Activated CD4-positive, CD25-positive, alpha-beta regulatory T cell treated with anti-CD3 and anti-CD28 coated beads, Interleukin-2, amount 50 U/mL, for 72 hours (primary cell): Measurements from ENCODE around the gene MOGAT2.

Experiments used
- DNase-seq: peaks from one replicate; pipeline ENCODE4 v3.0.0; 2021

Gene MOGAT2

DNA sequence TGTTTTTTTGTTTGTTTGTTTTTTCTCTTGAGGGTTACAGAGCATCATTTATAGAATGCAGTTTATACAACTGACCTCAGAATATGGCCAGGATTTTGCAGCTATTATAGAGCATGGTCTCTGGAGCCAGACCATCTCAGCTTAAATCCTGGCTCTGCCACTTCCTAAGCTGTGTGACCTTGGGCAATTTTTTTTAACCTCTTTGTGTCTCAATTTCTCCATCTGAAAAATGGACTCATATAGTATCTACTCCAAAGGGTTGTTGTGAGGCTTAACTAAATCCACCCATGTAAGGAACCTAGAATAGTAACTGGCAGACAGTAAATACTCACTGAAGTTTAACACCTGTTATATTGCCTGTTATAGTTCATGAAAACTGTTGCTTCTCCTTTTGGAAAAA lies 42.6 kb downstream of the MOGAT2 start:
- DNase-seq = no peak

DNA sequence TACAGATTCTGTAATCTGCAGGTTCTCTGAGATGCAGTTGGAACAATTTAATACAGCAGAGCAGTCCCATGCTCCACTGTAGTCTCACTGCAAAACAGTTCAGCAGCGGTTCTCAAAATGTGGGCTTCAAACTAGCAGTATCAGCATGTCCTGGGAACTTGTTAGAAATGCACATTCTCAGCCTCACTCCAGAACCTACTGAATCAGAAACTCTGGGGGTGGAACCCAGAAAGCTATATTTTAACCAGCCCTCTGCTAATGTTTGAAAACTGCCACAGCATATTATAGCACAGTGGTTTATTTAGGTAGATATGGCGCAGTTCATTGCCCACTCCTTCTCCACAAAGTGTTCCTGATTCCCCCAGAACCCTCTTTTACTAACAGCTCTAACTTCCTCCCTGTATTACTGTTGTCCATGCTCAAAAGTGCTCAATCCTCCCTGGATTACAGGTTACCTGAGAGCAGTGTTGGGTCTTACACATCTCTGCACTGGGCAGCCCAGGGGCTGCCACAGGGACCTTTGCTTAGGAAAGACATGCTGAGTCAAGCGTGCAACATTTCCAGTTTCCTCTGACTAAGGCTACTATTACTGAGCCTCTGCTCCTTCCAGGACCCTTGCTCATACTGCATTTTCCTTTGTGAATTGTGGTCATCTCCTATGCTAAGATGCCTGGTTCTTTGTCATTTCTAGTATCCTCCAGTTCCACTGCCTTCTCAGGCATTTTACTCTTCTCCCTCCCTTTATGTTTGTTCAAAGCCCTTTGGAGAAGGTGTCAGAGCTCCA lies 43.3 kb downstream of the MOGAT2 start:
- no peak for DNase-seq

DNA sequence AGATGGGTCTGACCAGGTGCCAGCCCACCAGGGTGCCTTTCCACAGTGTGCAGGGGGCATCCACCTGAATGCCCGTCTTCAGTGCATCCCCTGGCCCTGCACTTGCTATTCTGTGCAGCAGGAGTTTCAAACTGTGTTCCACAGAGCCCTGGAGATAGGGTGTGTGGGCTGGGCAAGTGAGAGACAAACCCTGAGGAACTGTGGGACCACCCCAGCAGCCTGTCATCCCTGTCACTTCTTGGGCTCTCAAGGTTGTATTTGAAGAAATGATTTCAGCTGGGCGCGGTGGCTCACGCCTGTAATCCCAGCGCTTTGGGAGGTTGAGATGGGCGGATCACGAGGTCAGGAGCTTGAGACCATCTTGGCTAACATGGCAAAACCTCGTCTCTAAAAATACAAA lies 44.5 kb downstream of the MOGAT2 start:
- peak; percentile 14 for DNase-seq

DNA sequence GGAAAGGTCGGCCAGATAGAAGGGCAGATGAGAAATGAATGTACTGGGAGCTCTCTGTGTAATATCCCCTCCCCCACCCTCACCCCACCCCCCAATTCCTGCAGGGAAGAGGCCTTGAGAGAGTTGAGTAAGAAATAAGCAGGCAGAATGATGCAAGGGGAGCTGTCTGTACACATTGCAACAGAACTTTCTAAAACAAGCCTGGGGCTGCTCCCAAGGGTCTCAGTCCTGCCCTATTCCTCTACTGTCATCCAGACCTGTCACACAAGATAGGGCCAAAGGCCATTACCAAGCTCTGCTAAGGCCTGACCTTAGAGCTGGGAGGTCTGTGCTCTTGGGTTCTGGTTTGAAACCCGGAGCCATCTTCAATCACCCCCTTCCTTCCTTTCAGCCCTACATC lies 45.2 kb downstream of the MOGAT2 start:
- no peak for DNase-seq

DNA sequence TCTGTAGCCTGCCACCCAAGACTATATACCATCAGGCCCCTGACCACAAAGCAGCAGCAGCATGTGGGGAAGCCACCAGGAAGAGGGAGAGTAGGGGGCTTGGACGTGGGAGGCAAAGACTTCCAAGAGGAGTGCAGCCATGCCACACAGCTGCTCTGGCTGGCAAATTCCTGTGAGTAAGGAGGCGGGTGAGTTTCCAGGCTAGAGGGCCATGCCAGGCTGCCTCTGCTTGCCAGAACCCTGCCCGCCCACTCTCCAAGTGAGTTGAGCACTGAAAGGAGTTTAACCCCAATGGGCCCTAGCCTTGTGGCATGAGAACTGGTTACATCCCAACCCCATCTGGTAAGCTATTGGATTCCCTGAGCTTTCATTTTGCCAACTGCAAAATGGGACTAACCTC lies 46.2 kb downstream of the MOGAT2 start:
- DNase-seq = no peak

DNA sequence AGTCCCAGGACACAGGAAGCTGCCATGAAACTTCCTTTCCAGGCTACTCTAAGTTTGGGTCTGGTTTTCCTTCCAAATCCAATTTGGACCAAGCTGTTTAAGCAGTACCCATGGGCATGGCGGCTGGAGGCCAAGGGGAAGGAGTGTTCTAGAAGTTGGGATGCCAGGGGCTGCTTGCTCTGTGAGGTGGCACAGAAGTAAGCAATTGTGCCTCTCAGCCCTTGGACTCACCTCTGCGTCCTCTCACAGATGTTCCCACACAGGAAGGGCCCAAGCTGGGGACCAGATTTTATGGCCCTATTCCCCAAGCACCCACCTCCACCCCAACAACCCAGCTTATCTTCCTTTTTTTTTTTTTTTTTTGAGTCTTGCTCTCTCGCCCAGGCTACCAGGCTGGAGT lies 47.5 kb downstream of the MOGAT2 start:
- DNase-seq = no peak

DNA sequence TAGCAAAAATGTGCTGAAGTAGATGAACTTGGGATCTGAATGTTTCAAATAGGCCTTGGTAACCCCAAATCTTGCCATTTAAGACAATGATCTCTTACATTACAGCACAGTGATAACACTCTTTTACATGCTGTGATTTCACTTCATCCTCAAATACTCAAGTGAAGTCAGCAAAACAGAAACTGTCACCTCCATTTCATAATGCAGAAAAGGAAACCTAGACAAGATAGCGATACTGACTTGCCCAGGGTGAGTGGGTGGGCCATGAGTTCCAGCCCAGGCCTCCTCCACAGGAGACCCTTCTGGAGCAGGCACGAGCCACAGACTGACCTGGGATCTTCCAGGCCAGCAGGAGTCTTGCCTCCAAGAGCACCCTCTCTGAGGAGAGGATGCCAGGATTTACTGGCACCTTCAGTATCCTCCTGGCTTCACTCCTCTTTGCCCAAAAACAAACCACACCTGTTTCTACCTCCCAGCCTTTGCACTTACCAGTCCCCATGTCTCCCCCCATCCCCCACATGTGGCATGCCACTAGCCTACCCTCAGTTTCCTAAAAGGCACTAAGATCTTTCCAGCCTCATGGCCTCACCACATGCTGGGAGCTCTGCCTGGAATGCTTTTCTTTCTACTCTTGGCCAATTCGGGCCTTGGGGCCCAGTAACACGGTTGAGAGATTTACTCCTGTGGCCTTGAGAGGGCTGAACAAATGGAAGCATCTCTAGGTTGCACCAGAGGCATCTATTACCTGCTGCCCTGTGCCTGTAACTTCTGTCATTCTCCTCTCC lies 49.0 kb downstream of the MOGAT2 start:
- DNase-seq = no peak

DNA sequence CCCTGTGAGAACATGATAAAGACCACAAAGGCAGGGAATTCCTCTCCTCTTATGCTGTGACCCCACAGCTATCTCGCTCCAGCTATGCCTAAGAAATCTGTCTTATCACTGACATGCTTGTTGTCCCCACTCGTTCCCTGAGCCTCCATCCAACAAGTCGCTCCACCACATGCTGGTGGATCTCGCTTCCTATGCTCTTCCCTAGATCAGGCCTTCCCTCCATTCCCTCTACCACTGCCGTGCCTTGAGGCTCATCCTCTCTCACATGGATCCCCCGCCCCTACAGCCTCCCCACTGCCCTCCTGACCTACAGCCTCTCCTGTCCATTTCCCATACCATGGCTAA lies 49.6 kb downstream of the MOGAT2 start:
- DNase-seq = no peak

DNA sequence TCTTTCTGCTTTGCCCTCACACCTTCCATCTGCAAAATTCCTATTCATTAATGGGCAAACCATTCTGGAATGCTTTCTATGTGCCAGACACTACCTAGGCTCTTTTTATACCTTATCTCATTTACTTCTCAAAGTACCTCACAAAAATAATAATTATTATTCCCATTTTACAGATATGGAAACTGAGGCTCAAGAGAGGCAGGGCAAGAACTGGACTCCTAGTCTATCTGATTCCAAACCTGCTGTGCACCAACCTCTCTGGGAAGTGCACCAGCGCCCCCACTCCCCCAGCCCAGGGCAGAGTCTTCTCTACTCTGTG lies 50.1 kb downstream of the MOGAT2 start:
- DNase-seq = no peak

DNA sequence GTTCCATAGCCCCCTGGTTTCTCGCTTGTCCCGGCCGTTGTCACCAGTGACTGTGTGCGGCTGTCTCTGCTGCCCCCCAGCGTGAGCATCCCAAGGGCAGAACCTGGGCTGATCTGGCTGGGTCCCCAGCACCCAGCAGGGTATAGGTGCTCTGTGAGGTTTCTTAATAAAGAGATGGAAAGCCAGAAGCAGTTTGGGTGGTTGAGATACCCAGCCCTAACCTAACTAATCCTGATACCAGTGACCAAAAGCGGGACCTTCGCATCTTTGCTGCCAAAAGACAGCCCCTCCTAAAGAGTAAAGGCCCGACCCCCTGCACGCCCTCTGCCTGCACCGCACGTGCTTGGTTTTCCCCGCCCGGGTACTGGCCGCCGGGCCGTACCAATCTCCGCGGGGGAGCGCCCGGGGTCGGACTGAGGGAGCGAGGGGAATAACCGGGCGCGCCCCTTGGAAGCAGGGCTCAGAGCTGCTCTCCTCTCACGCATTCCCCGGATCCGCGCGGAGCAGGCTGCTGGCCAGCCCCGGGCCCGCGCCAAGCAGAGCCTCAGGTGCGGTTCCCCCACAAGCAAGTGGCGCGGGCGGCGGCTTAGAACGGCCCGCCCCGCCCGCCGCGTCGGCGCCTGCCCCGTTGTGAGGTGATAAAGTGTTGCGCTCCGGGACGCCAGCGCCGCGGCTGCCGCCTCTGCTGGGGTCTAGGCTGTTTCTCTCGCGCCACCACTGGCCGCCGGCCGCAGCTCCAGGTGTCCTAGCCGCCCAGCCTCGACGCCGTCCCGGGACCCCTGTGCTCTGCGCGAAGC lies 50.7 kb downstream of the MOGAT2 start, which contains the start of gene DGAT2:
Gene DGAT2 (plus strand): TSS at position 667 of the 797 bp plus-strand sequence. CDS start 214 bp downstream, outside the sequence.
- DNase-seq = peak; percentile 76

DNA sequence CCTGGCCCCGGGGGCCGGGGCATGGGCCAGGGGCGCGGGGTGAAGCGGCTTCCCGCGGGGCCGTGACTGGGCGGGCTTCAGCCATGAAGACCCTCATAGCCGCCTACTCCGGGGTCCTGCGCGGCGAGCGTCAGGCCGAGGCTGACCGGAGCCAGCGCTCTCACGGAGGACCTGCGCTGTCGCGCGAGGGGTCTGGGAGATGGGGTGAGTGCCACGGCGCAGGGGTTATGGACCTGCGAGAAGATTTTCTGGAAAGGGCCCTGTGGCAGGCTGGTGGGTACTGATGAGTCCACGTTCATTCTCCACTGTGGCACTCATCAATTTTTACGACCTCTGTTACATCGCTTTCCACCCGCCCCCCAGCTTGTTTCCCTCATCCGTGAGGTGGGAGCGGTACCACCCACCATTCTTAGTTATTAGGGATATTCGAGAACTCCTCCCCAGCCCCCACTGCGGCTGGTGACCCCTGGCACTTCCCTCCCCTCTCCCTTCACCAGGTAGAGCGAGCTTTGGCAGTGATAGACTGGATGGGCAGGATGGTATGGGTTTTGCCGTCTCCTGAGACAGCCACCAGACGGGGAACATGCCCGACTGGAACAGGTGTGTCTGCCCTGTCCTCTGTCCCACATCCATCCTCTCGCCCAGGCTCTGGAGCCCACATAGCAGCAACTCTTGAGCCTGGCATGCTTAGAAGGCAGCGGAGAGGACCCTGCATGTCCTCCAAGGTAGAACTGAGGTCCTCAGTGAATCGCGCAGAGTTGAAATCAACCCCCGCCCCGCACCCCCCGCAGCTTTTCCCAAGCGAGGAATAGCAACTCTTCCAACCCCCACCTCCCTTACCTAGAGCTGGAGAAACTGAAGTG lies 51.5 kb downstream of the MOGAT2 start:
- DNase-seq = no peak

DNA sequence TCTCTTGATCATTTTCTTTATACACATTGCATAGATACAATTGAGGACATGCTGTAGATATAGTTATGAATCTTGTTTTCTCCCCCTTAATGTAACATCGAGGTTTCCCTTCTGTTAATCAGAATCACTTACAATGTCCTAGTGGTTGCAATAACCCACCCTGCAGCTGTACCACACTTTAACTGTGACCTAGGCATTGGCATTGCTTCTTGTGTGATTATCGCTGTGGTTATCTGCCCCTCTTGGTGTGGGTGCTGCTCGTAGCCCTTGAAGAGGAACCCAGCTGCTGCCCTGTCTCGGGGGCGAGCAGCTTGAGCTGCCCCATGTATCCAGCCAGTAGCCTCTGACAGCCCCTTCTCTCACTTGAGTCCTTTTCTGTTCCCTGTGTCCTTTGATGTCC lies 52.5 kb downstream of the MOGAT2 start:
- no peak for DNase-seq

DNA sequence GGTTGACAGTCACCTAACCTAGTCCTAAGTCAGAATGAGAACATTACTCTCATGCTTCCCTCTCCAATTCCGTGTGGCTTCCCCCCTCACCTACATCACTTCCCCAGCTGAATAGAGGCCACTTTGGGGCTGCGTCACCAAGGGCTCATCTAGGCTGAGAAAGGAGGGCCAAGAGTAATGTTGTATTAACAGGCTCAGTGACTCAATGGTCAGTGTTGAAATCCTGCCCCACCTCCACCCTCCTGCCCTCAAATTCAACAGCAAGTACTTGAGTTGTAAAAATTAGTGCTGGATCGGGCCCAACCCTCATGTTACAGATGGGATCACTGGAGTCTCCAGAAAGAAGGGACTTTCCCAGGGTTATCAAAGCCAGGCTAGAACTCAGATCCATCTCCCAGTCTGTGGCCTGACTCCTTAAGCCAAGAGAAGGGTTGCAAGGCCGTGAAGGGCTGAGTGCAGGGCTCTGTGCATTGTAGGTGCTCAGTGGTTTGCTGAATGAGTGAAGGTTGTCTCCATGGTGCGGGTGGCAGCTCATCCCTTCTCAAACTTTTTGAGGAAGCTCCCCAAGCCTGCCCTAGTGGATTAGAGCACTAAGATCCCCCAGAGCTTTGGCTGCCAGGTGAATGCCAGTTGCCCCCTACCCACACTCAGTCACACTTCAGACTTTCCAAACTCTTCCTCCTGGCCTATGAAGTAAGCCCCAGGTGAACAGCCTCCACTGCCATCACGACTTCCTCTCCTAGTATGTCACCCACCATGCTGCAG lies 54.2 kb downstream of the MOGAT2 start:
- DNase-seq = no peak

DNA sequence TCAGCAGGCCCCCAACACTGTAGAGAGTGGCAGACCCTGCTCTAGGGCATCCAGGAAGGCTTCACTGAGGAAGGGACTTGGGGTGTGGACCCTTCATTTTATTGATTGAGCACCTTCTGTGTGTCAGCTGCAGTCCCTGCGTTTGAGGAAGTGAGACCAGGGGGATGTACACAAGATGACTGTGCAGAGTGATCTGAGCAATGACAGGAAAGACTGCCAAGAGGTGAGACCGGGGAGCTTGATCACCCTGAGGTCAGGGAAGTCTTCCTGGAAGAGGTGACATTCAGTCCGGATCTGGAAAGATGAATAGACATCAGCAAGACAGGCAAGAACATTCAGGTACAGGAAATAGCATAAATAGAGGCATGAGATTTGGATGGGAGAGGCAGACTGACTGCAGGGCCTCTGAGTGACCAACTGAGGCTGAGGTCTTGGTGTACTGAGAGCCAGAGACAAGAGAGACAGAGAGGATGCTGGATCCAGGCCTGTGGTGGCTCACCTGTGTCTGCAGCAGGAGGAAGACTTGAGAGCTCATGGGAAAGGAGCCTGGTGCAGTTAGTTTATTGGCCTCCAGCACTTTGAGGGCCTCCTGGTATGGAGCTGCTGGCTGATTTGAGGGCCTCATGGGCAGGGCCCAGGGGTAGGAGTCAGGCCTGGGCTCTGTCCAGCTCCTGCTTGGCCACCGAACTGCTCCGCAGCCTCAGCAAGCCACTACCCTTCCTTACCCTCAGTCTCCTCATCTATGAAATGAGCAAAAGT lies 56.1 kb downstream of the MOGAT2 start:
- no peak for DNase-seq

DNA sequence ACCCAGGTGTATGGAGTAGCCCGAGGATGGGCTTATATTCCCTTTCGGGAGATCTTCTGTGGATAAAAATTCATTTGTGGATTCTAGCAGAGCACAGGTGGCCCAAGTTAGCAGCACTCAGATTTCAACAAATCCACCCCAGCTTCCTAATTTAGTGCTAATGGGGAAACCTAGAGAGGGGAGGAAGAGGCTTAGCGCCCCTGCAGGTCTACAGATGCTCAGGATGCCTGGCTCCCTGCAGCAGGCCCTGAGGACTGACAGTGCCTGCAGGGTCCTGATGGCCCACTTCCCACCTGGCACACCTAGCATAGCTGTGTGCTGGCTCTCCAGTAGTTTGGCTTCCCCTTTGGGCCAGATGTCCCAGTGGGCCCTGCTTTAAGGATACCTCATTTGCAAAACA lies 57.4 kb downstream of the MOGAT2 start:
- no peak for DNase-seq

DNA sequence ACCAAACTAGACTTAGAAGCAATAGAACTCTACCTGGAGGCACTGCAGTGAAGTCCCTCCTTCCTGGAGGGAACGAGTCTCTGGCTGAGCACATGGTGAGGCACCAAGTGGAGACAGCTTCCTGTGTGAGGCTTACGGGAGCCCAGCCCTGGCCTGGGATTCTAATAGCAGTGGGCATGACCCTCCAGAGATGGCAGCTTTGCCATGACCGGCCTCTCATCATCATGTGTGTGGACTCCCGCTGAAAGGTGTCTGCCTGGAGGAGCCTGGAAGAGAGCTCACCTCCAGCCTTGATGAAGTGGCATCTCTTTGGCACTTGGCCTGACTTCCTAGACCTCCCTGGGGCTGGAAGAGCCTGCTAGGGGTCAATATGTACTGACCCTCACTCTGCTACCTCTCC lies 58.9 kb downstream of the MOGAT2 start:
- DNase-seq = no peak

DNA sequence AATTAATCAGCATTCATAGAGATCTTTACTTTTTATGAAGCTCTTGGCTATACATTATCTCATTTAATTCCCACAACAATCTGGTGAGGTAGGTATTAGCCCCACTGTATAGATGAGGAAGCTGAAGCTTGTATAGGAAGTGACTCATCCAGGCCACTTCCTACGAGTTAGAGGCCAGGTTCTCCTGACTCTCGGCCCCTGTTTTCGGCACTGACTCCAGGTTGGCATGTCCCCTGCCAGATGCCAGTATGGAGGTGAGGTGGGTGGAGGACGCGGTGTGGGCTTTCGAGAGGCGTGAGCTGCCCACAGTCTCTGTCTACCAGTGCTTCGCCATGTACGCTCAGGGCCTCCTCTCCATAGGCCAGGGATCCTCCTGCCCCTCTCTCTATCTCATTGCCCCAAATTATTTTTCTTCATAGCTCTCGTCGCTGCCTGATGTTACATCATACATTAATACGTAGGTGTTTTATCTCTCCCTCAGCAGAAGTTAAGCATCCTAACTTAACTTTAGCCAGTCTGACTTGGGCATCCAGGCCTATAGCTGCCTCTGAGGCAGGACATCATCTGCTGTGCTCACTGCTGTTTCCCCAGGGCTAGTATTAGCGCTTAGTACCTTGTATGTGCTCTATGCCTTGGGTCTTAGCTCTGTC lies 59.9 kb downstream of the MOGAT2 start:
- DNase-seq = no peak

DNA sequence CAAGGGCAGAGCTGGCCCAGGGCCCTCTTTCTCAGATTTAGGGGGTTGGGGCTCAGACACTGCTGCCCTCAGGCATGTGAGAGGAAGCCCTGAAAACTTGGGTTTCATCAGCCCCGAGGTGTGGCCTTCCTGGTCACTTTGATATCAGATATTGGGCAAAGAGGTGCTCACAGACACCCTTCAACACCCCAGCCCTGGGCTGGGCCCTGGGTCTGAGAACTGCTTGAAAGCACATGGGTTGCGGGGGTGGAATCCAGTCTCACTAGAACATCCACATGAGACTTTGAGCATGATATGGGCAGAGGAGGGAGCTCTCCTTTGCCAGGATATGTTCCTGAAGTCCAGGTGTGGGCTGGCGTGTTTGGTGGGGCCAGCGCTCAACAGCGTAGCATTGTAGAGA lies 61.3 kb downstream of the MOGAT2 start:
- DNase-seq = no peak

DNA sequence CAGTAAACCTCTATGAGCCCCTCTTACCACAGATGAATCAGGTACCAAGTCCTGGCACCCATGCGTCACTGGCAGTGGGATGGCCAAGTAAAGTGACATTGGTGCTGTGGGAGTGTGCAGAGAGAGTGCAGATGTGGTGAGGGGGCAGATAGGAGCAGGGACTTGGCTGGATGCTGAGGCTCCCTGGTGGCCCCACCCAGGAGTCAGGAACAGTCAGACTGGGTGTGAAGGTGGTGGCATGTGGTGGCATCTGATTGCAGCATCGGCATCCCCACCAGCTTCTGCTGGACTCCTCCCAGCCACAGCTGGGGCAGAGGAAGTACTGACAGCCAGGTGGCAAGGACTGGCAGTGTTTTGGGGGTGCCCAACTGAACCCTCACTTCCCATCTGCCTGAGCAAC lies 62.3 kb downstream of the MOGAT2 start:
- no peak for DNase-seq

DNA sequence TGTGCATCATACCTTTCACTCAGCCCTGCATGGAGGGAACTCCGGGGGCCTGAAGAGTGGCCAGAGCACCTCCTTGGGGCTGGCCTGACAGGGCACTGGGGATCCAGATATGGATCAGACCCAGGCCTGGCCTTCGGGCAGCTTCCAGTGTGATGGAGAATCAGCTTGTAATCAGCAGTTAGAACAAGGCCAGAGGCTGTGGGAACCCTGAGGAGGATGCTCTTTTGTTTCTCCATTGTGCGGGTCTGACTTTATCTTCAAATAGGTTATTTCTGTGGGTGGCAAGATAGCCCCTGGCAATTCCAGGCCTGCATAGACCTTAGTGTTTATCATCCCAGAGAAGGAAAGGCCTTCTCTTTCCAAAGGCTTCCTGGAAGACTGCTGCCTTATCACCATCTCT lies 63.2 kb downstream of the MOGAT2 start:
- no peak for DNase-seq

DNA sequence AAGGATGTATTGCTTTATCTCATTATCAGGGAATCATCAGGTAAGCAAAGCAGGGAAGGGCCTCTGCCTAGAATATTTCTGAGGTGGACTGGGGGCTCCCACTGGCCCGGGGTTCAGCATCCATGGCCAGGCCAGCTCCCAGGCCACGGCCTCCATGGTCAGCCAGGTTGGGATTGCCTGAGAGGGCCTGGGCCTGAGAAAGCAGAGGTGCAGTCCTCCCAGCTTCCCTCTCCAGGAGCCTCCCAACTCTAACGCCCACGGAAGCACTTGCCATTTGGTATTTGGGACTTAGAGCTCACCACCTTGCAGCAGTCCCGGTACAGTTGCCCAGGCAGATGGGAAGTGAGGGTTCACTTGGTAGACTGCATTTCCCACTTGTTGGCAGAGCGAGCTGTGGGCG lies 63.7 kb downstream of the MOGAT2 start:
- DNase-seq = no peak
